Liver (tissue), 9 donors: Measurements from ENCODE around the gene CDK5RAP2. TPM values are rescaled to one million over a fixed set of nuclear protein-coding genes. Genes with fewer than 3 reads are reported as not detected.

Experiments used
- DNase-seq: peaks from one replicate; pipeline ENCODE4 v3.0.0-alpha.2; 2017; ENCODE audit warnings: low spot score
- H3K27ac ChIP-seq, 2 donors: one replicate each; pipeline ENCODE4 v1.7.0; 2013; ENCODE audit warnings: inconsistent platforms in 2 of 2, low read length in 2 of 2, control low read depth in 1 of 2, low read depth in 1 of 2, mild to moderate bottlenecking in 1 of 2
- H3K27me3 ChIP-seq, 4 donors: one replicate each; pipeline versions ENCODE4 v1.6.1 to v1.7.0; 2013; ENCODE audit warnings: low read length in 3 of 4, inconsistent platforms in 1 of 4, mild to moderate bottlenecking in 1 of 4, moderate library complexity in 1 of 4; ENCODE audit not compliant: control insufficient read depth in 4 of 4, insufficient read depth in 4 of 4
- H3K36me3 ChIP-seq, 4 donors: one replicate each; pipeline versions ENCODE4 v1.6.1 to v1.7.0; 2013; ENCODE audit warnings: low read length in 3 of 4, mild to moderate bottlenecking in 3 of 4, low read depth in 1 of 4, moderate library complexity in 1 of 4; ENCODE audit not compliant: control insufficient read depth in 4 of 4, insufficient read depth in 3 of 4
- H3K4me1 ChIP-seq, 4 donors: one replicate each; pipeline versions ENCODE4 v1.6.1 to v1.7.0; 2013; ENCODE audit warnings: low read length in 3 of 4, mild to moderate bottlenecking in 3 of 4, moderate library complexity in 1 of 4; ENCODE audit not compliant: control insufficient read depth in 4 of 4, insufficient read depth in 4 of 4
- H3K4me3 ChIP-seq, 3 donors: one replicate each; pipeline versions ENCODE4 v1.6.1 to v1.7.0; 2013; ENCODE audit warnings: low read length in 3 of 3, control low read depth in 1 of 3, low read depth in 1 of 3, mild to moderate bottlenecking in 1 of 3
- H3K9ac ChIP-seq, 2 donors: one replicate each; pipeline ENCODE4 v1.7.0; 2013; ENCODE audit warnings: low read length in 2 of 2, mild to moderate bottlenecking in 2 of 2, moderate library complexity in 2 of 2, control low read depth in 1 of 2, low read depth in 1 of 2
- H3K9me3 ChIP-seq, 4 donors: one replicate each; pipeline versions ENCODE4 v1.6.1 to v1.7.0; 2013; ENCODE audit warnings: low read length in 3 of 4; ENCODE audit not compliant: control insufficient read depth in 4 of 4
- EGR1 ChIP-seq, 2 donors: IDR thresholded peaks; 2 replicates each; pipeline ENCODE4 v1.6.1; 2016 to 2018; ENCODE audit warnings: antibody characterized with exemption in 2 of 2, low read depth in 2 of 2
- FOXA1 ChIP-seq: IDR thresholded peaks from 2 replicates; pipeline ENCODE4 v1.6.1; 2016; ENCODE audit warnings: antibody characterized with exemption
- FOXA2 ChIP-seq: IDR thresholded peaks from 2 replicates; pipeline ENCODE4 v1.6.1; 2016; ENCODE audit warnings: antibody characterized with exemption
- GABPA ChIP-seq, 2 donors: IDR thresholded peaks in 1 of 2; conservative IDR thresholded peaks in 1 of 2; 2 replicates each; pipeline ENCODE4 v1.6.1; 2016; ENCODE audit warnings: antibody characterized with exemption in 2 of 2, mild to moderate bottlenecking in 1 of 2, moderate library complexity in 1 of 2
- HNF4A ChIP-seq, 2 donors: conservative IDR thresholded peaks; 2 replicates each; pipeline ENCODE4 v1.6.1; 2016; ENCODE audit warnings: antibody characterized with exemption in 2 of 2, mild to moderate bottlenecking in 2 of 2
- HNF4G ChIP-seq: IDR thresholded peaks from 2 replicates; pipeline ENCODE4 v1.6.1; 2016; ENCODE audit warnings: antibody characterized with exemption
- JUND ChIP-seq, 2 donors: IDR thresholded peaks; 2 replicates each; pipeline ENCODE4 v1.6.1; 2016; ENCODE audit warnings: antibody characterized with exemption in 2 of 2
- NR2F2 ChIP-seq: IDR thresholded peaks from 2 replicates; pipeline ENCODE4 v1.6.1; 2016; ENCODE audit warnings: antibody characterized with exemption
- RAD21 ChIP-seq, 2 donors: IDR thresholded peaks; 2 replicates each; pipeline ENCODE4 v1.6.1; 2016; ENCODE audit warnings: antibody characterized with exemption in 2 of 2, mild to moderate bottlenecking in 2 of 2
- RXRA ChIP-seq, 2 donors: IDR thresholded peaks; 2 replicates each; pipeline ENCODE4 v1.6.1; 2017 to 2018; ENCODE audit warnings: antibody characterized with exemption in 2 of 2, mild to moderate bottlenecking in 1 of 2
- SP1 ChIP-seq: IDR thresholded peaks from 2 replicates; pipeline ENCODE4 v1.6.1; 2018; ENCODE audit warnings: antibody characterized with exemption, mild to moderate bottlenecking
- TAF1 ChIP-seq: conservative IDR thresholded peaks from 2 replicates; pipeline ENCODE4 v1.6.1; 2016; ENCODE audit warnings: antibody characterized with exemption, mild to moderate bottlenecking
- YY1 ChIP-seq: IDR thresholded peaks from 2 replicates; pipeline ENCODE4 v1.6.1; 2016; ENCODE audit warnings: antibody characterized with exemption, mild to moderate bottlenecking
- WGBS: extraction: QIAGEN DNeasy Blood & Tissue Kit; methylation state at CpG from one replicate; pipeline ENCODE4 v1.1.7; 2013; 5-methylcytosine and 5-hydroxymethylcytosine counted together
- polyA plus RNA-seq, 2 donors: library from polyadenylated mRNA; stranded (reverse) in 1 of 2; unstranded in 1 of 2; fragments of 200-250 nt in 1 of 2; fragments of >200 nt in 1 of 2; fragmentation: Nextera tagmentation in 1 of 2; extraction: Ambion mirVana in 1 of 2; gene quantifications; one replicate each; pipeline versions ENCODE4 v1.2.1 to v1.2.3, GENCODE V29; 2013 to 2015
- total RNA-seq, 2 donors: library from RNA; depleted of rRNA; stranded (reverse); fragments of >200 nt; gene quantifications; one replicate each; pipeline ENCODE4 v1.2.3, GENCODE V29; 2014
- TF ChIP-seq, protein P1 (sequence below): fragments of 150-350 bp; IDR thresholded peaks from 2 replicates; pipeline ENCODE4 v1.5.1; 2017; ENCODE audit warnings: improper control_type of control experiment, low read depth, low read length; ENCODE audit not compliant: missing input control
- TF ChIP-seq, protein P2 (sequence below): IDR thresholded peaks from 2 replicates; pipeline ENCODE4 v1.6.1; 2016; ENCODE audit warnings: antibody characterized with exemption
- TF ChIP-seq, protein P3 (sequence below): IDR thresholded peaks from 2 replicates; pipeline ENCODE4 v1.6.1; 2016; ENCODE audit warnings: antibody characterized with exemption
- TF ChIP-seq, protein P4 (sequence below): IDR thresholded peaks from 2 replicates; pipeline ENCODE4 v1.6.1; 2016; ENCODE audit warnings: antibody characterized with exemption
- TF ChIP-seq, protein P5 (sequence below): IDR thresholded peaks from 2 replicates; pipeline ENCODE4 v1.6.1; 2016; ENCODE audit warnings: antibody characterized with exemption, mild to moderate bottlenecking
- donor health status: healthy.
- donor health status: healthy.
- donor health status: healthy.
- donor health status: healthy.
- donor health status: healthy.

CDK5RAP2 gene
- total and polyA plus RNA-seq, 4 donors = 11.7 to 38.9 (median 21.7) TPM

DNA sequence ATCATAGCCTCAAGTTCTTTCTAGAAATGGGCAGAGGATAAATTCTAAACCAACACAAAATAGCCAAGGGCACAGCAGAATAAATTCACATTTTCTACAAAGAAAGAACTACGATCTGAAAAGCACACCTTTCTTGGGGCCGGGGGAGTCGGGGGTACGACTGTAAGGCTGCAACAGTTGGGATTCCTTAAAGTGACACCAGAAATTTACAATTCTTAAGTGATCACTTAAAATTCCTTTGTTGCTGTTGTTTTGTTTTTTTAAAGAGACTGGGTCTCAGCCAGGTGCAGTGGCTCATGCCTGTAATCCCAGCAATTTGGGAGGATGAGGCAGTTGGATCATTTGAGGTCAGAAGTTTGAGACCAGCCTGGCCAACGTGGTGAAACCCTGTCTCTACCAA, 95.8 kb downstream of the CDK5RAP2 start:
- H3K9ac ChIP-seq = no peak overlapping the region
- no peak for DNase-seq
- peaks cover 3 to 13% (median 9%) of the 10 kb centered on the region in 4 donors for H3K4me1 ChIP-seq
- WGBS = 97% methylated on average over 5 of the region's 5 CpGs
- H3K4me3 ChIP-seq = no peak overlapping the region
- peaks cover 0 to 17% (median 9%) of the 10 kb centered on the region in 4 donors for H3K36me3 ChIP-seq
- H3K27ac ChIP-seq = no peak overlapping the region
- no peaks in the 10 kb centered on the region for H3K27me3 ChIP-seq
- no peak for TF ChIP-seq GABPA (IDR thresholded peaks at IDR 0.05 in 1 of 2, conservative IDR thresholded peaks at IDR 0.05 in 1 of 2)
- no peak for TF ChIP-seq RAD21 (IDR thresholded peaks at IDR 0.05)
- TF ChIP-seq, protein P1, sequence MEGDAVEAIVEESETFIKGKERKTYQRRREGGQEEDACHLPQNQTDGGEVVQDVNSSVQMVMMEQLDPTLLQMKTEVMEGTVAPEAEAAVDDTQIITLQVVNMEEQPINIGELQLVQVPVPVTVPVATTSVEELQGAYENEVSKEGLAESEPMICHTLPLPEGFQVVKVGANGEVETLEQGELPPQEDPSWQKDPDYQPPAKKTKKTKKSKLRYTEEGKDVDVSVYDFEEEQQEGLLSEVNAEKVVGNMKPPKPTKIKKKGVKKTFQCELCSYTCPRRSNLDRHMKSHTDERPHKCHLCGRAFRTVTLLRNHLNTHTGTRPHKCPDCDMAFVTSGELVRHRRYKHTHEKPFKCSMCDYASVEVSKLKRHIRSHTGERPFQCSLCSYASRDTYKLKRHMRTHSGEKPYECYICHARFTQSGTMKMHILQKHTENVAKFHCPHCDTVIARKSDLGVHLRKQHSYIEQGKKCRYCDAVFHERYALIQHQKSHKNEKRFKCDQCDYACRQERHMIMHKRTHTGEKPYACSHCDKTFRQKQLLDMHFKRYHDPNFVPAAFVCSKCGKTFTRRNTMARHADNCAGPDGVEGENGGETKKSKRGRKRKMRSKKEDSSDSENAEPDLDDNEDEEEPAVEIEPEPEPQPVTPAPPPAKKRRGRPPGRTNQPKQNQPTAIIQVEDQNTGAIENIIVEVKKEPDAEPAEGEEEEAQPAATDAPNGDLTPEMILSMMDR = no peak
- no peak for TF ChIP-seq YY1
- TF ChIP-seq JUND (IDR thresholded peaks at IDR 0.05) = no peak
- no peak for TF ChIP-seq HNF4G
- TF ChIP-seq, protein P2, sequence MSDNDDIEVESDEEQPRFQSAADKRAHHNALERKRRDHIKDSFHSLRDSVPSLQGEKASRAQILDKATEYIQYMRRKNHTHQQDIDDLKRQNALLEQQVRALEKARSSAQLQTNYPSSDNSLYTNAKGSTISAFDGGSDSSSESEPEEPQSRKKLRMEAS = no peak
- TF ChIP-seq EGR1 (IDR thresholded peaks at IDR 0.05; ENCODE audit: low read depth in 2 of 2) = no peak
- no peak for TF ChIP-seq RXRA (IDR thresholded peaks at IDR 0.05)
- TF ChIP-seq, protein P3, sequence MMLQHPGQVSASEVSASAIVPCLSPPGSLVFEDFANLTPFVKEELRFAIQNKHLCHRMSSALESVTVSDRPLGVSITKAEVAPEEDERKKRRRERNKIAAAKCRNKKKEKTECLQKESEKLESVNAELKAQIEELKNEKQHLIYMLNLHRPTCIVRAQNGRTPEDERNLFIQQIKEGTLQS = no peak
- no peak for TF ChIP-seq NR2F2
- TF ChIP-seq SP1 = no peak
- TF ChIP-seq FOXA2 = no peak
- TF ChIP-seq HNF4A (conservative IDR thresholded peaks at IDR 0.05) = no peak
- no peak for TF ChIP-seq FOXA1
- no peak for TF ChIP-seq TAF1
- TF ChIP-seq, protein P4, sequence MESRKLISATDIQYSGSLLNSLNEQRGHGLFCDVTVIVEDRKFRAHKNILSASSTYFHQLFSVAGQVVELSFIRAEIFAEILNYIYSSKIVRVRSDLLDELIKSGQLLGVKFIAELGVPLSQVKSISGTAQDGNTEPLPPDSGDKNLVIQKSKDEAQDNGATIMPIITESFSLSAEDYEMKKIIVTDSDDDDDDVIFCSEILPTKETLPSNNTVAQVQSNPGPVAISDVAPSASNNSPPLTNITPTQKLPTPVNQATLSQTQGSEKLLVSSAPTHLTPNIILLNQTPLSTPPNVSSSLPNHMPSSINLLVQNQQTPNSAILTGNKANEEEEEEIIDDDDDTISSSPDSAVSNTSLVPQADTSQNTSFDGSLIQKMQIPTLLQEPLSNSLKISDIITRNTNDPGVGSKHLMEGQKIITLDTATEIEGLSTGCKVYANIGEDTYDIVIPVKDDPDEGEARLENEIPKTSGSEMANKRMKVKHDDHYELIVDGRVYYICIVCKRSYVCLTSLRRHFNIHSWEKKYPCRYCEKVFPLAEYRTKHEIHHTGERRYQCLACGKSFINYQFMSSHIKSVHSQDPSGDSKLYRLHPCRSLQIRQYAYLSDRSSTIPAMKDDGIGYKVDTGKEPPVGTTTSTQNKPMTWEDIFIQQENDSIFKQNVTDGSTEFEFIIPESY = no peak
- TF ChIP-seq, protein P5, sequence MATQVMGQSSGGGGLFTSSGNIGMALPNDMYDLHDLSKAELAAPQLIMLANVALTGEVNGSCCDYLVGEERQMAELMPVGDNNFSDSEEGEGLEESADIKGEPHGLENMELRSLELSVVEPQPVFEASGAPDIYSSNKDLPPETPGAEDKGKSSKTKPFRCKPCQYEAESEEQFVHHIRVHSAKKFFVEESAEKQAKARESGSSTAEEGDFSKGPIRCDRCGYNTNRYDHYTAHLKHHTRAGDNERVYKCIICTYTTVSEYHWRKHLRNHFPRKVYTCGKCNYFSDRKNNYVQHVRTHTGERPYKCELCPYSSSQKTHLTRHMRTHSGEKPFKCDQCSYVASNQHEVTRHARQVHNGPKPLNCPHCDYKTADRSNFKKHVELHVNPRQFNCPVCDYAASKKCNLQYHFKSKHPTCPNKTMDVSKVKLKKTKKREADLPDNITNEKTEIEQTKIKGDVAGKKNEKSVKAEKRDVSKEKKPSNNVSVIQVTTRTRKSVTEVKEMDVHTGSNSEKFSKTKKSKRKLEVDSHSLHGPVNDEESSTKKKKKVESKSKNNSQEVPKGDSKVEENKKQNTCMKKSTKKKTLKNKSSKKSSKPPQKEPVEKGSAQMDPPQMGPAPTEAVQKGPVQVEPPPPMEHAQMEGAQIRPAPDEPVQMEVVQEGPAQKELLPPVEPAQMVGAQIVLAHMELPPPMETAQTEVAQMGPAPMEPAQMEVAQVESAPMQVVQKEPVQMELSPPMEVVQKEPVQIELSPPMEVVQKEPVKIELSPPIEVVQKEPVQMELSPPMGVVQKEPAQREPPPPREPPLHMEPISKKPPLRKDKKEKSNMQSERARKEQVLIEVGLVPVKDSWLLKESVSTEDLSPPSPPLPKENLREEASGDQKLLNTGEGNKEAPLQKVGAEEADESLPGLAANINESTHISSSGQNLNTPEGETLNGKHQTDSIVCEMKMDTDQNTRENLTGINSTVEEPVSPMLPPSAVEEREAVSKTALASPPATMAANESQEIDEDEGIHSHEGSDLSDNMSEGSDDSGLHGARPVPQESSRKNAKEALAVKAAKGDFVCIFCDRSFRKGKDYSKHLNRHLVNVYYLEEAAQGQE = no peak
- H3K9me3 ChIP-seq = no peaks in the 10 kb centered on the region
